Stimulated activated CD8-positive, alpha-beta memory T cell treated with anti-CD3 and anti-CD28 coated beads, Interleukin-15, amount 100 ng/mL, for 48 hours (primary cell): Measurements from ENCODE around the gene TNFSF4.
"Not testable (repeated sequence)": the region's sequence is repeated elsewhere in the genome, so short reads cannot be mapped to it uniquely, and the experiment has no call there.

Experiments used
- DNase-seq, 2 donors: peaks; one replicate each; pipeline ENCODE4 v3.0.0-alpha.2; 2020; ENCODE audit warnings: low read depth in 2 of 2

Gene TNFSF4

GRCh38 chr1:173164178-173164577 lies 43.0 kb downstream of the TNFSF4 start:
- DNase-seq = no peak

- no peak for DNase-seq
Measured at GRCh38 chr1:173163222-173163621, 43.9 kb downstream of the TNFSF4 start.

- no peak for DNase-seq
Measured at GRCh38 chr1:173162601-173163000, 44.5 kb downstream of the TNFSF4 start.

- DNase-seq = no peak
Measured at GRCh38 chr1:173161510-173162221, 45.5 kb downstream of the TNFSF4 start.

GRCh38 chr1:173153964-173154363 lies 53.2 kb downstream of the TNFSF4 start:
- not testable (repeated sequence) for DNase-seq

- DNase-seq = no peak
Measured at GRCh38 chr1:173153503-173153902, 53.6 kb downstream of the TNFSF4 start.

- DNase-seq = no peak
Measured at GRCh38 chr1:173152598-173152997, 54.5 kb downstream of the TNFSF4 start.

- DNase-seq = no peak
Measured at GRCh38 chr1:173150795-173151194, 56.3 kb downstream of the TNFSF4 start.

GRCh38 chr1:173149887-173150286 lies 57.2 kb downstream of the TNFSF4 start:
- DNase-seq = peak in 1 of 2 donors; percentile 21

GRCh38 chr1:173148971-173149370 lies 58.2 kb downstream of the TNFSF4 start:
- DNase-seq = no peak

- DNase-seq = no peak
Measured at GRCh38 chr1:173148545-173148944, 58.6 kb downstream of the TNFSF4 start.

- no peak for DNase-seq
Measured at GRCh38 chr1:173140733-173141132, 66.4 kb downstream of the TNFSF4 start.

- DNase-seq = no peak
Measured at GRCh38 chr1:173139706-173140105, 67.4 kb downstream of the TNFSF4 start.

- DNase-seq = no peak
Measured at GRCh38 chr1:173137107-173137706, 69.9 kb downstream of the TNFSF4 start.

GRCh38 chr1:173134800-173135199 lies 72.3 kb downstream of the TNFSF4 start:
- no peak for DNase-seq

GRCh38 chr1:173134029-173134428 lies 73.1 kb downstream of the TNFSF4 start:
- no peak for DNase-seq
